B cell (primary cell): ENCODE measurements around the gene CEP78. TPM values are rescaled to one million over a fixed set of nuclear protein-coding genes. Genes with fewer than 3 reads are reported as not detected.

Source experiments
- ATAC-seq: fragments of 200-7000 bp; cut with Tn5 transposase; one replicate; pipeline ENCODE4 v1.10.0; 2021; ENCODE audit warnings: low read depth, mild to moderate bottlenecking, moderate number of reproducible peaks, moderate library complexity
- CTCF ChIA-PET: fragments of 350-600 bp; sonication (Branson Sonifier 250); formaldehyde crosslinking; loops from one replicate; lab custom pipeline; 2021; ENCODE audit warnings: antibody characterized with exemption, inconsistent platforms; lab: Charles Lee
- POLR2A ChIA-PET: fragments of 350-600 bp; sonication (Branson Sonifier 250); formaldehyde crosslinking; loops from one replicate; lab custom pipeline; 2021; ENCODE audit warnings: antibody characterized with exemption; lab: Charles Lee
- DNase-seq: peaks from one replicate; pipeline ENCODE4 v3.0.0; 2013
- H2AFZ ChIP-seq: 2 replicates; pipeline ENCODE4 v1.6.1; 2012; ENCODE audit warnings: mild to moderate bottlenecking, low read depth, low read length; ENCODE audit not compliant: insufficient read depth, poor library complexity, severe bottlenecking
- H3K27ac ChIP-seq, 2 donors: 1 replicate in 1 of 2; 2 replicates in 1 of 2; pipeline ENCODE4 v1.5.1; 2012 to 2013; ENCODE audit warnings: low read length in 2 of 2, mild to moderate bottlenecking in 2 of 2, moderate library complexity in 1 of 2
- H3K27me3 ChIP-seq, 4 experiments: fragments of 200-600 bp in 1 of 4; sonication (generic) in 1 of 4; replicated peaks in 1 of 4; 1 replicate in 2 of 4; 2 replicates in 2 of 4; pipeline versions ENCODE4 v1.6.1 to v1.7.0; 2013 to 2016; ENCODE audit warnings: low read length in 3 of 4, mild to moderate bottlenecking in 2 of 4, mixed read lengths in 1 of 4, moderate library complexity in 1 of 4; ENCODE audit not compliant: insufficient read depth in 4 of 4, control insufficient read depth in 3 of 4; ENCODE audit errors: control extremely low read depth in 1 of 4
- H3K36me3 ChIP-seq, 2 experiments: replicated peaks in 1 of 2; 1 replicate in 1 of 2; 2 replicates in 1 of 2; pipeline versions ENCODE4 v1.6.1 to v1.7.1; 2013; ENCODE audit warnings: low read length in 1 of 2; ENCODE audit not compliant: insufficient read depth in 2 of 2, control insufficient read depth in 1 of 2; ENCODE audit errors: control extremely low read depth in 1 of 2, extremely low read depth in 1 of 2
- H3K4me1 ChIP-seq, 2 donors: fragments of 200-600 bp in 1 of 2; sonication (generic) in 1 of 2; 1 replicate in 1 of 2; 2 replicates in 1 of 2; pipeline versions ENCODE4 v1.5.1 to v1.6.1; 2013 to 2017; ENCODE audit warnings: low read length in 2 of 2; ENCODE audit not compliant: control insufficient read depth in 2 of 2, insufficient read depth in 2 of 2
- H3K4me2 ChIP-seq: replicated peaks from 2 replicates; pipeline ENCODE3; 2012; ENCODE audit warnings: mild to moderate bottlenecking, low read depth, low read length; ENCODE audit not compliant: poor library complexity, severe bottlenecking
- H3K4me3 ChIP-seq, 5 experiments: fragments of 200-600 bp in 1 of 5; sonication (generic) in 1 of 5; 1 replicate in 3 of 5; 2 replicates in 2 of 5; pipeline versions ENCODE4 v1.5.1 to v1.7.0; 2011 to 2016; ENCODE audit warnings: low read length in 4 of 5, mild to moderate bottlenecking in 4 of 5, low read depth in 2 of 5, control low read depth in 1 of 5, moderate library complexity in 1 of 5; ENCODE audit not compliant: insufficient read depth in 1 of 5; ENCODE audit errors: control extremely low read depth in 1 of 5, extremely low read depth in 1 of 5
- H3K79me2 ChIP-seq: fragments of 200-600 bp; sonication (generic); one replicate; pipeline ENCODE4 v1.6.0; 2016; ENCODE audit warnings: low read length; ENCODE audit not compliant: control insufficient read depth, insufficient read depth
- H3K9ac ChIP-seq: fragments of 200-600 bp; sonication (generic); 2 replicates; pipeline ENCODE4 v1.6.1; 2017; ENCODE audit warnings: mild to moderate bottlenecking, low read length, moderate library complexity
- H3K9me3 ChIP-seq, 3 donors: one replicate each; pipeline versions ENCODE4 v1.6.1 to v1.7.1; 2013; ENCODE audit warnings: low read length in 2 of 3; ENCODE audit not compliant: control insufficient read depth in 2 of 3, insufficient read depth in 1 of 3; ENCODE audit errors: control extremely low read depth in 1 of 3
- H4K20me1 ChIP-seq: 2 replicates; pipeline ENCODE4 v1.6.0; 2012; ENCODE audit warnings: mild to moderate bottlenecking, low read length; ENCODE audit not compliant: insufficient read depth, control insufficient read depth, poor library complexity, severe bottlenecking
- H3K27ac Mint-ChIP-seq: one replicate; pipeline ENCODE4 v1.8.0; 2021; ENCODE audit warnings: mixed read lengths
- H3K27me3 Mint-ChIP-seq: one replicate; pipeline ENCODE4 v1.8.0; 2021; ENCODE audit warnings: mixed read lengths
- H3K4me1 Mint-ChIP-seq: one replicate; pipeline ENCODE4 v1.8.0; 2021; ENCODE audit warnings: mixed read lengths
- H3K4me3 Mint-ChIP-seq: one replicate; pipeline ENCODE4 v1.8.0; 2021; ENCODE audit warnings: mixed read lengths
- H3K9me3 Mint-ChIP-seq: one replicate; pipeline ENCODE4 v1.8.0; 2022; ENCODE audit warnings: mixed read lengths; ENCODE audit not compliant: insufficient read depth
- EZH2 ChIP-seq: IDR thresholded peaks from 2 replicates; pipeline ENCODE4 v1.6.1; 2012; ENCODE audit warnings: borderline replicate concordance, low read depth, mild to moderate bottlenecking, moderate library complexity, low read length; ENCODE audit not compliant: insufficient read depth, poor library complexity, severe bottlenecking
- WGBS: methylation state at CpG from one replicate; pipeline ENCODE4 v1.1.5; 2013; ENCODE audit warnings: missing lambda C conversion rate; ENCODE audit not compliant: insufficient coverage; 5-methylcytosine and 5-hydroxymethylcytosine counted together
- intact Hi-C: fragments of 100-400 bp; cut with micrococcal nuclease; formaldehyde crosslinking; loops from one replicate; pipeline ENCODE4 v1.10.0; 2022
- polyA plus RNA-seq: library from polyadenylated mRNA; depleted of rRNA; stranded (reverse); fragments of >200 nt; gene quantifications from 2 replicates; pipeline ENCODE4 v1.2.3, GENCODE V29; 2012
- total RNA-seq, 2 donors: library from RNA; stranded (reverse); fragments of 120-200 nt in 1 of 2; gene quantifications; 1 replicate in 1 of 2; 2 replicates in 1 of 2; pipeline versions ENCODE4 v1.2.3 to v1.2.4, GENCODE V29; 2013 to 2022
- TF ChIP-seq, protein P1 (sequence below): fragments of 200-600 bp; IDR thresholded peaks from one replicate; pipeline ENCODE4 v1.8.0; 2022; ENCODE audit warnings: antibody characterized with exemption, mild to moderate bottlenecking

CEP78 gene
- total and polyA plus RNA-seq, 2 donors (not counting 1 experiment from before 2014, with no cell fraction given), result 7.2 to 28.8 TPM

DNA sequence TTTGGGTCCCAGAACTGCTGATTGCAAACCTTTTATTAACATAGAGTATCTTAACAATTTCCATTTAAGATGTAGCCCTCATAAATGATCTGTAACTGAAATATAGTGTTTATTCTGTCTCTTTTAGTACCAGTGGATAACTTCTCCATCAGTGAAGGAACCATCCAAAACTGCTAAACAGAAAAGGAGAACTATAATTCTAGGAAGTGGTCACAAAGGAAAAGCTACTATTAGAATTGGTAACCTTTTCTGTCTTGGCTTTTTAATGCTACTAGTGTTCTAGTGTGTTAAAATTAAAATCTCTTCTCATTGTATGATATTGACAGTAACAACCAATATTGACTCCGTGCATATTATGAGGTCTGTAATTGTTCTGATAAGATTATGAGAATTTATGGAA is 12.8 kb downstream of the CEP78 start:
- Histone ChIP-seq H3K4me1 (no peaks in the 10 kb centered on the region), H3K36me3 (peaks cover 1 to 9% of the 10 kb centered on the region in 2 experiments), H3K9me3 (no peaks in the 10 kb centered on the region), H3K27ac (no peak overlapping the region), H3K79me2 (no peaks in the 10 kb centered on the region), H3K27me3 (no peaks in the 10 kb centered on the region), H3K9ac (no peak overlapping the region), H2AFZ (no peak overlapping the region), H4K20me1 (no peaks in the 10 kb centered on the region), H3K4me3 (no peak overlapping the region), H3K4me2 (no peak overlapping the region)
- no CpG with 5 or more reads among the region's 1 CpG for WGBS
- intact Hi-C loops, result no loop called here
- ATAC-seq (no peak), DNase-seq (no peak)
- TF ChIP-seq, protein P1, sequence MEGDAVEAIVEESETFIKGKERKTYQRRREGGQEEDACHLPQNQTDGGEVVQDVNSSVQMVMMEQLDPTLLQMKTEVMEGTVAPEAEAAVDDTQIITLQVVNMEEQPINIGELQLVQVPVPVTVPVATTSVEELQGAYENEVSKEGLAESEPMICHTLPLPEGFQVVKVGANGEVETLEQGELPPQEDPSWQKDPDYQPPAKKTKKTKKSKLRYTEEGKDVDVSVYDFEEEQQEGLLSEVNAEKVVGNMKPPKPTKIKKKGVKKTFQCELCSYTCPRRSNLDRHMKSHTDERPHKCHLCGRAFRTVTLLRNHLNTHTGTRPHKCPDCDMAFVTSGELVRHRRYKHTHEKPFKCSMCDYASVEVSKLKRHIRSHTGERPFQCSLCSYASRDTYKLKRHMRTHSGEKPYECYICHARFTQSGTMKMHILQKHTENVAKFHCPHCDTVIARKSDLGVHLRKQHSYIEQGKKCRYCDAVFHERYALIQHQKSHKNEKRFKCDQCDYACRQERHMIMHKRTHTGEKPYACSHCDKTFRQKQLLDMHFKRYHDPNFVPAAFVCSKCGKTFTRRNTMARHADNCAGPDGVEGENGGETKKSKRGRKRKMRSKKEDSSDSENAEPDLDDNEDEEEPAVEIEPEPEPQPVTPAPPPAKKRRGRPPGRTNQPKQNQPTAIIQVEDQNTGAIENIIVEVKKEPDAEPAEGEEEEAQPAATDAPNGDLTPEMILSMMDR, result no peak
- no peak for TF ChIP-seq EZH2
- CTCF ChIA-PET, result no interaction called here
- H3K27me3 Mint-ChIP-seq, result no peaks in the 10 kb centered on the region
- H3K9me3 Mint-ChIP-seq, result no peaks in the 10 kb centered on the region
- no peaks in the 10 kb centered on the region for H3K4me1 Mint-ChIP-seq
- H3K4me3 Mint-ChIP-seq, result no peak overlapping the region
- POLR2A ChIA-PET, result no interaction called here
- H3K27ac Mint-ChIP-seq, result no peak overlapping the region

DNA sequence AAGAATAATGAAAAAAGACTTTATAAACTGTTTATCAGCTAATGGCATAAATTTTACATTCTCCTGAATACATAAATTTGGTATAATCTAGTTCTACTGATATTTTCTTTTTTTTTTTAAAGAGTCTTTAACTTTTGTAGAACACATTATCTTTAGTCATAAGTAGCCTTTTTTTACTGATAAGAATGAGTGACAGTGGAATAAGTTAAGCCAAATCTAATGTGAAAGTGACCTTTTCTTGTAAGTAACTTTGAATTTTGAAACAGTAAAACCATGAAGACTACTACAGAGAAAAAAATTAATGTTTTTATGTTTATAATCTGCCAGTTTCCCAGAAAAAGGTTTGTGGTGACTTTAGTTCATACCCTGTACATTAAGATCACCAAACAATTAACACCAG is 13.7 kb downstream of the CEP78 start:
- intact Hi-C loops, result no loop called here
- DNase-seq (no peak), ATAC-seq (no peak)
- Histone ChIP-seq H3K9me3 (no peaks in the 10 kb centered on the region), H3K27me3 (no peaks in the 10 kb centered on the region), H3K4me2 (no peak overlapping the region), H3K9ac (no peak overlapping the region), H4K20me1 (no peaks in the 10 kb centered on the region), H3K79me2 (no peaks in the 10 kb centered on the region), H2AFZ (no peak overlapping the region), H3K4me1 (no peaks in the 10 kb centered on the region), H3K36me3 (peaks cover 0 to 7% of the 10 kb centered on the region in 2 experiments), H3K27ac (no peak overlapping the region), H3K4me3 (no peak overlapping the region)
- H3K4me3 Mint-ChIP-seq, result no peak overlapping the region
- no peaks in the 10 kb centered on the region for H3K9me3 Mint-ChIP-seq
- H3K4me1 Mint-ChIP-seq, result no peaks in the 10 kb centered on the region
- TF ChIP-seq, protein P1, result no peak
- no peaks in the 10 kb centered on the region for H3K27me3 Mint-ChIP-seq
- ChIA-PET CTCF (interaction anchor here (1.6 kb wide), 1 partner anchor 11 kb away, joined by 5 read pairs; no protein-coding TSS in a partner anchor), POLR2A (no interaction called here)
- H3K27ac Mint-ChIP-seq, result no peak overlapping the region
